NCI-H2107 (cell line): ENCODE data around the gene KLC1.
"Not testable (repeated sequence)": the region's sequence is repeated elsewhere in the genome, so short reads cannot be mapped to it uniquely, and the experiment has no call there.

Source experiments
- DNase-seq: peaks from one replicate; lab custom pipeline; 2025; lab: John Stamatoyannopoulos, UW

The KLC1 gene

GRCh38 chr14:103691655-103692054 is 62.6 kb downstream of the KLC1 start:
- not testable (repeated sequence) for DNase-seq

GRCh38 chr14:103692159-103692558 is 63.1 kb downstream of the KLC1 start:
- no peak for DNase-seq

GRCh38 chr14:103692871-103693270 is 63.9 kb downstream of the KLC1 start:
- DNase-seq, result no peak

- DNase-seq, result no peak
Measured at GRCh38 chr14:103693515-103693914, 64.5 kb downstream of the KLC1 start.

- DNase-seq, result no peak
Measured at GRCh38 chr14:103694572-103695026, 65.6 kb downstream of the KLC1 start.

- DNase-seq, result no peak
Measured at GRCh38 chr14:103695296-103696069, 66.5 kb downstream of the KLC1 start.

GRCh38 chr14:103696070-103696402 is 67.0 kb downstream of the KLC1 start:
- no peak for DNase-seq

- DNase-seq, result peak; percentile 33
Measured at GRCh38 chr14:103696466-103697071, 67.6 kb downstream of the KLC1 start.

- DNase-seq, result no peak
Measured at GRCh38 chr14:103697206-103697602, 68.2 kb downstream of the KLC1 start.

GRCh38 chr14:103697603-103698379 is 68.8 kb downstream of the KLC1 start:
- no peak for DNase-seq

- DNase-seq, result no peak
Measured at GRCh38 chr14:103698380-103699260, 69.6 kb downstream of the KLC1 start.

GRCh38 chr14:103699261-103699661 is 70.2 kb downstream of the KLC1 start:
- no peak for DNase-seq

GRCh38 chr14:103699901-103700752 is 71.1 kb downstream of the KLC1 start:
- no peak for DNase-seq

- no peak for DNase-seq
Measured at GRCh38 chr14:103700753-103701490, 71.9 kb downstream of the KLC1 start.

GRCh38 chr14:103702095-103702494 is 73.1 kb downstream of the KLC1 start:
- DNase-seq, result no peak

GRCh38 chr14:103702497-103703432 is 73.8 kb downstream of the KLC1 start:
- no peak for DNase-seq

GRCh38 chr14:103703433-103704385 is 74.7 kb downstream of the KLC1 start:
- no peak for DNase-seq

GRCh38 chr14:103704708-103705107 is 75.7 kb downstream of the KLC1 start:
- DNase-seq, result no peak
